GM19193 (cell line): ENCODE data around the gene FNIP2.

Experiments
- POLR2A ChIP-seq: IDR thresholded peaks from 4 replicates; pipeline ENCODE4 v1.6.1; 2011; ENCODE audit not compliant: insufficient read depth, insufficient read length; ENCODE audit errors: extremely low read depth

FNIP2 gene

GRCh38 chr4:158817562-158818296 lies 48.9 kb downstream of the FNIP2 start:
- no peak for TF ChIP-seq POLR2A

DNA sequence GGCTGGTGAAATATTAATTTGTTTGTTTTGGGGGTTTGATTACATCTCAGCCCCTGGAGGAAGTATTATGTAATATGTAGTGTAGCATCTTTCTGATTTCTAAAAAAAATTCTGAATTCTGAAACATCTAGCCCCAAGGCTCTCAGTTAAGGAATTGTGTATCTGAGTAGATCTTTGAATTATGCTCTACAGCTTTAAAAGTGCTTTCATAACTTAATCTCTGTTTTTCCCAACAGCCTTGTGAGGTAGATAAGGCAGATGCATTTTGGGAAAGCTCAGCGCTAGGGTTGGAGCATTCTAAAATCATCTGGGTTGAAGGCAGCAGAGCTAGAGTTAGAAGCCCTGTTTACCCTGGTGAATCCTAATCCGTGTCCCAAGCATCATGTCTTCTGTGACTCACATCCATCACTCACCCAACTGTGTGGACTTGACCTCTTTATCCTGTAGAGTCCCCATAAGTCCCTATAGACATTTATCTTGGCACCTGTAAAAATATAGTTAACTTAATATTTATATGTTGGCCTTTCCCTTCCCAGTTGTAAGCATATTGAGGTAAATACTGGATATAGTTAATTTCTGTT lies 49.8 kb downstream of the FNIP2 start:
- TF ChIP-seq POLR2A, result no peak

DNA sequence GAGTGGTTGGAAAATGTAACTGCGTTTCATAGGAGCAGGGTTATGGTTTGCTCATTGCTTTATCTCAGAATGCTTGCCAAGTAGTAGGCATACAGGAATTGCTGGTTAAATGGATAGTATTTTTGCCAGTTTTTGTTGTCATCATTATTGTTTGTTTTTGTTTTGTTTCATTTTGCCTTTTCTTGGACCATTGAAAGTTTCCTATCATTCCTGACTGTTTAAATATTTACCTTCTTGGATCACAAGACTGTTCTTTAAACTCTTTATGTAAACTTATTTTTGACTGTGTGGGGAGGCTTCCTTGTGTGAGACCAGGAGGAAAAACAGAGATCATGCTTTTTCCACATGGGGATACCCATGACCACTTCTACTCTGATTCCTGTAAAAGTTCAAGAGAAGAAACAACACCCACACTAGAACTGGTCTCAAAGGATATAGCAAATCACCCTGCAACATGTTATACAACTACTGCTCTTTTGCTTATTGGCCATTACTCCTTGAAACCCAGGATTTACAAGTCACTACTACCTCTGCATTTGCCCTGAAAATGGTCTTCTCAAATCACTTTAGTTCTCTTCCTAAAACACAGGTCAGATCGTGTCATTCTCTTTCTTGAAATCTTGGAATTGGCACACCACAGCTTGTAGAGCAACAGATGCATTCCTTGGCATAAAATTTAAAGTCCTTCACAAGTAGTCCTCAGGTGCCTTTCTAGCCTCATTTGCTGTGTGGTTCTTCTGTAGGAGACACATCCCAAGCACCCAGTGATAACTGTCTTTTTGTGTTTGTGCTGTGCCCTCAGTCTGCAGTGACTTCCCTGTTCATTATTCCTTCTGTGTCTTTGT lies 51.3 kb downstream of the FNIP2 start:
- TF ChIP-seq POLR2A, result no peak

- no peak for TF ChIP-seq POLR2A
These were observed 52.6 kb downstream of the FNIP2 start for GRCh38 chr4:158821228-158821971.

DNA sequence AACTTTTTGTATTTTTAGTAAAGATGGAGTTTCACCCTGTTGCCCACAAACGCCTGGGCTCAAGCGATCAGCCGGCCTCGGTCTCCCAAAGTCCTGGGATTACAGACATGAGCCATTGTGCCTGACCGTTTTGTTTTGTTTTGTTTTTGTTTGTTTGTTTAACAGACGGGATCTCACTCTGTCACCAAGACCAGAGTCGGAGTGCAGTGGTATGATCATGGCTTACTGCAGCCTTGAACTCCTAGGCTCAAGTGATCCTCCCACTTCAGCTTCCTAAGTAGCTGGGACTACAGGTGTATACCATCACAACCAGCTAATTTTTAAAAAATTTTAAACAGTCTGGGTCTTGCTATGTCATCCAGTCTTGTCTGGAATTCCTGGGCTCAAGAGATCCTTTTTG lies 53.5 kb downstream of the FNIP2 start:
- TF ChIP-seq POLR2A, result no peak

GRCh38 chr4:158823461-158823873 lies 54.6 kb downstream of the FNIP2 start:
- TF ChIP-seq POLR2A, result no peak

- no peak for TF ChIP-seq POLR2A
These were observed 55.8 kb downstream of the FNIP2 start for GRCh38 chr4:158824425-158825274.

DNA sequence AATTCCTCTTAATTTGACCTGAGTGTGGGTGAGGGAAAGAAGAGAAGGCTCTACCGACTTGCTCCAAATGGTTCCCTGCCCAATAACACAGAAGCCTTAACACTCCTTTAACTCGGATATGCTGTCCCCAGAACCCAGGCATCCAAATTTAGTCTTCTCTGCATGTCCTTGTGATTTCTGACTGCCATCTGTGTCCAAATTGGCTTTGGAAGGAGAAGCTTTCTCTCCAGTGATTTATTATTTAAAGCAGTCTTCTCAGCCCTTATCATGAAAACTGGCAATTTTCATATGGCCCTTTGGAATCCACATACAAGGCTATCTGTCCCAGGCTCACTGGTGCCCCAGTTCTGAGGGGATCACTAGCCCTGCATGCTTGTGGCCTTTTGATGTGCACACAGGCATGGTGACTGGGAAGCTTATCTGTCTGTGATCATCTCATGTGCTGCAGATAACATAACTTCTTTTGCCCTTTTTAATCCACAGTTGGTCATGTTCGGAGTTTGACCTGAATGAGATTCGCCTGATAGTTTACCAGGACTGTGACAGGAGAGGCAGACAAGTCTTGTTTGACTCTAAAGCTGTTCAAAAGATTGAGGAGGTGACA lies 56.7 kb downstream of the FNIP2 start:
- no peak for TF ChIP-seq POLR2A

DNA sequence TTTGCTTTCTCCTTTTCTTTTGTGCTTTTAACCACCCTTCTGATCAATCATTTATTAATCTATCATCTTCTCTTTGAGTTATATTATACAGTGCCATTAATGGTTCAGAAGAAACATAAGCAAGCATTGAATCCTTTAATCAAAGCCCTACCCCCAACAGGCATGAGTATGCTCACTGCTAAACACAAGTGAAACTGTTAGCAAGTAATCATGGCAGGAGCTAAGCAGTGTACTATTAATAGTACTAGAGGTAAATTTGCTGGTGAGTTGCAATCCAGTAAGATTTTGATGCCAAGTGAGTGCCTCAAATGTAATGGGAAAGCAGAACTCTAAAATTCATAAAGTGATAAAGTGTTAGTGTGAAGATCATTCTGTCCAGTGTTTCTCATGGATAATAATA lies 57.2 kb downstream of the FNIP2 start:
- no peak for TF ChIP-seq POLR2A

DNA sequence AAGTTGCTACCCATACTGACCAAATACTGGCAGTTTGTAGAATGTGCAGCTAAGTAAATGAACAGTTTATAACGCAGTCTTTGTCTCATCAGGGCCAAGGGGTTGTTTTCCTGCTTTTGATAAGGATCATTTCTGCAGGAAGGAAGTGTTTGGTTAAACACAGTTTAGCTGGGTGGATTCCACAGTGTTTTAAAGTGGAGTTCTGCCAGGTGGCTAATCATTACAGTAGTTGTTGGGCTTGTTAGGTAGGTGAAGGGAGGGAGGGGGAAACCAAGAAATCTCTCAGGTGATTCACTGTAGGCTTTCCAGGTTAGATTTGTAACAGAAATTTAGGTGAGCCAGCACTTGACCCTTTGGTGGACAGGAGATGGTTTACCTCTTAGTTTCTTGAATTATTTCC lies 58.1 kb downstream of the FNIP2 start:
- TF ChIP-seq POLR2A, result no peak

GRCh38 chr4:158827543-158827981 lies 58.7 kb downstream of the FNIP2 start:
- no peak for TF ChIP-seq POLR2A

DNA sequence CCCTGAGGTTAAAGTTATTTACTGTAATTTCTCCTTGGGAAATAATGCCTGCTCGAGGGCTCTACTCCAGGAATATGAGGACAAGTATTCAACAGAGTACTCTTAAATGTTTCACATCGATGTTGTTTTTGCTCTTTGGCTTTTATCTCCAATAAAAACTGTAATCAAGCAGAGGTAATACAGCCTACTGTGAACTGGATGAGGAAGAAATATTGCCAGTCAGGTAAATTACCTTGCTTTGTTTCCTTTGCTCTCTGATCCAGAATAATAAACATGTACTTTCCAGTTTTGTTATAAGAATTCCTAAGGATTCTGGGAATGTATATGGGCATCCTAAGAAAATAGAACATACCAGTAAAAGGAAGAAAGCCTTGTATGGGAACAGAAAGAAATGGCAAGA lies 60.4 kb downstream of the FNIP2 start:
- no peak for TF ChIP-seq POLR2A

DNA sequence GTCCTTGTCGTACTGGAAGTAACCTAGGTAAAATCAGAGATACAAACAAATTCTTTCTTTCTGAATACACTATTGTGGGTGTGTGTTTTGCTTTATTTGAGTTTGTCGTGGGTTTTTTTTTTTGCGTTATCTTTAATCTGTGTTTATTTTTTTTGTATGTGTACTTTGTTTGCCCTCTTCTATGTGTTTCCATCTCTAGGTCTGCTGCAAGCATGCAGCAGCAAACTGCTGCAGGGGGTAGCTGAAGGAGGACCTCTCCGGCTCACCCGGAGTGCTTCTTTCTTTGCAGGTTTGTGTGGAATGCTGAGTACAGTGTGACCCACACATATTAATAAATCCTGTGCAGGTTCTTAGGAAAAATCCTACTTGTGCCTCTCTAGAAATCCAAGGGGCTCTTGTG lies 64.8 kb downstream of the FNIP2 start:
- TF ChIP-seq POLR2A, result no peak
